Brain microvascular endothelial cell (primary cell): ENCODE measurements around the gene DTWD2.
"Not testable (repeated sequence)": the region's sequence is repeated elsewhere in the genome, so short reads cannot be mapped to it uniquely, and the experiment has no call there.

Experiments
- DNase-seq: peaks from one replicate; pipeline ENCODE4 v3.0.0-alpha.2; 2020
- H3K27ac ChIP-seq: fragments of 250-450 bp; sonication (Bioruptor Pico); 2 replicates; pipeline ENCODE4 v1.5.1; 2020; ENCODE audit warnings: mild to moderate bottlenecking, moderate library complexity
- H3K27me3 ChIP-seq: fragments of 250-450 bp; sonication (Bioruptor Pico); replicated peaks from 2 replicates; pipeline ENCODE4 v1.5.1; 2020; ENCODE audit warnings: mild to moderate bottlenecking
- H3K36me3 ChIP-seq: fragments of 250-450 bp; sonication (Bioruptor Pico); replicated peaks from 2 replicates; pipeline ENCODE4 v1.5.1; 2020; ENCODE audit warnings: mild to moderate bottlenecking
- H3K4me3 ChIP-seq: 2 replicates; pipeline ENCODE4 v1.5.1; 2011; ENCODE audit warnings: low read depth, mild to moderate bottlenecking, control low read depth, low read length, moderate library complexity
- in situ Hi-C: cut with HindIII; loops from 2 replicates; pipeline ENCODE4 v1.10.0; 2017; ENCODE audit warnings: low sequenced_read_pairs, low pct_ligation_motif_present
- TF ChIP-seq, protein P1 (sequence below): IDR thresholded peaks from 2 replicates; pipeline ENCODE4 v1.5.1; 2011; ENCODE audit warnings: low read depth, mild to moderate bottlenecking, moderate library complexity, low read length, control low read depth, inconsistent platforms; ENCODE audit errors: missing control alignments

Gene DTWD2

GRCh38 chr5:118862596-118862995 lies 125.8 kb downstream of the DTWD2 start:
- H3K27ac ChIP-seq, result no peak overlapping the region
- DNase-seq, result no peak
- in situ Hi-C loops, result no loop called here
- no peaks in the 10 kb centered on the region for H3K27me3 ChIP-seq
- TF ChIP-seq, protein P1, sequence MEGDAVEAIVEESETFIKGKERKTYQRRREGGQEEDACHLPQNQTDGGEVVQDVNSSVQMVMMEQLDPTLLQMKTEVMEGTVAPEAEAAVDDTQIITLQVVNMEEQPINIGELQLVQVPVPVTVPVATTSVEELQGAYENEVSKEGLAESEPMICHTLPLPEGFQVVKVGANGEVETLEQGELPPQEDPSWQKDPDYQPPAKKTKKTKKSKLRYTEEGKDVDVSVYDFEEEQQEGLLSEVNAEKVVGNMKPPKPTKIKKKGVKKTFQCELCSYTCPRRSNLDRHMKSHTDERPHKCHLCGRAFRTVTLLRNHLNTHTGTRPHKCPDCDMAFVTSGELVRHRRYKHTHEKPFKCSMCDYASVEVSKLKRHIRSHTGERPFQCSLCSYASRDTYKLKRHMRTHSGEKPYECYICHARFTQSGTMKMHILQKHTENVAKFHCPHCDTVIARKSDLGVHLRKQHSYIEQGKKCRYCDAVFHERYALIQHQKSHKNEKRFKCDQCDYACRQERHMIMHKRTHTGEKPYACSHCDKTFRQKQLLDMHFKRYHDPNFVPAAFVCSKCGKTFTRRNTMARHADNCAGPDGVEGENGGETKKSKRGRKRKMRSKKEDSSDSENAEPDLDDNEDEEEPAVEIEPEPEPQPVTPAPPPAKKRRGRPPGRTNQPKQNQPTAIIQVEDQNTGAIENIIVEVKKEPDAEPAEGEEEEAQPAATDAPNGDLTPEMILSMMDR, result no peak
- H3K4me3 ChIP-seq, result no peak overlapping the region
- H3K36me3 ChIP-seq, result no peaks in the 10 kb centered on the region

- in situ Hi-C loops, result no loop called here
- Histone ChIP-seq H3K27me3 (no peaks in the 10 kb centered on the region), H3K36me3 (no peaks in the 10 kb centered on the region), H3K4me3 (no peak overlapping the region), H3K27ac (no peak overlapping the region)
- no peak for DNase-seq
- TF ChIP-seq, protein P1, result no peak
These were observed 130.6 kb downstream of the DTWD2 start for GRCh38 chr5:118857700-118858099.

DNA sequence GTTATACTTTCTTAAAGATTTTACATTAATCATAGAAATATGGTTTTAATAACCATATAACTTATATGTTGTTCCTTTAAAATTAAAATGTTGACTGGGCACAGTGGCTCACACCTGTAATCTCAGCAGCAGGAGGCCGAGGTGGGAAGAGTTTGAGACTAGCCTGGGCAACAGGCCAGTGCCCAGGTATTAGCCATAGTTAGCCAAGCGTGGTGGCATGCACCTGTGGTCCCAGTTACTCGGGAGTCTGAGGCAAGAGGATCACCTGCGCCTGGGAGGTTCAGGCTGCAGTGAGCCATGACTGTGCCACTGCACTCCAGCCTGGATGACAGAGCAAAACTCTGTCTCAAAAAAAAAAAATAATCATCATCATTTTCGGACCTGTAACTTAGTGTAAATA lies 133.5 kb downstream of the DTWD2 start:
- Histone ChIP-seq H3K27ac (no peak overlapping the region), H3K36me3 (no peaks in the 10 kb centered on the region), H3K4me3 (no peak overlapping the region), H3K27me3 (no peaks in the 10 kb centered on the region)
- TF ChIP-seq, protein P1, result no peak
- in situ Hi-C loops, result no loop called here
- DNase-seq, result no peak

GRCh38 chr5:118851785-118852184 lies 136.6 kb downstream of the DTWD2 start:
- H3K4me3 ChIP-seq, H3K36me3 ChIP-seq, in situ Hi-C loops, DNase-seq, H3K27me3 ChIP-seq, H3K27ac ChIP-seq: not testable (repeated sequence)

- H3K27me3 ChIP-seq, DNase-seq, in situ Hi-C loops, H3K27ac ChIP-seq, H3K36me3 ChIP-seq, H3K4me3 ChIP-seq: not testable (repeated sequence)
These were observed 138.8 kb downstream of the DTWD2 start for GRCh38 chr5:118849507-118849906.

DNA sequence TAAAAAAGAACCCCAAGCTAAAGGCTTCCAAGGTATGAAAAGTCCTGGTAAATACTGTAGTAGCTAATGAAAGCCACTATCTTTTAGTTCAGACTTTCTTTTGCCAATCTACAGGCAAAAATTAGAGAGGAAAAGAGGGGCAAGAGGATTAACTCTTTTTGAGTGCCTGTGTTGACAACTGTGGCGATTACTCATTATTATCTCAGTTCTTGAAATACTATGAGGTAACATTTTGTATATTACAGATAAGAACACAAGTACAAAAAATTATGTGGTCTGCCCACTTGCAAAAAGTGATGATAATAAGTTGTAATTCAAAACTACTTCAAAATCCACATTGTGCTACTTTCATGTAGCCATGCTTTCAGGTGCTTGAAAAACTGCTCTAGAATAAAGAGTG lies 144.0 kb downstream of the DTWD2 start:
- Histone ChIP-seq H3K36me3 (no peaks in the 10 kb centered on the region), H3K27ac (no peak overlapping the region), H3K27me3 (no peaks in the 10 kb centered on the region), H3K4me3 (no peak overlapping the region)
- in situ Hi-C loops, result no loop called here
- TF ChIP-seq, protein P1, result no peak
- no peak for DNase-seq

GRCh38 chr5:118834710-118835109 lies 153.6 kb downstream of the DTWD2 start:
- in situ Hi-C loops, result no loop called here
- TF ChIP-seq, protein P1, result no peak

More at GRCh38 chr5:118834710-118835109, 153.6 kb downstream of the DTWD2 start:
- no peak overlapping the region for H3K4me3 ChIP-seq
- H3K27ac ChIP-seq, result no peak overlapping the region
- no peaks in the 10 kb centered on the region for H3K27me3 ChIP-seq
- no peak for DNase-seq
- no peaks in the 10 kb centered on the region for H3K36me3 ChIP-seq
